ENCODE measurements around the gene TENM4.

GRCh38 chr11:79113054-79113690 is 327.7 kb downstream of the TENM4 start:
- no peak for TF ChIP-seq POLR2A (IDR thresholded peaks at IDR 0.05)
- no peak for TF ChIP-seq CTCF (IDR thresholded peaks at IDR 0.05)

Data from uterus (tissue), 2 donors.